ENCODE data around the gene FRMD1. TPM values are rescaled to one million over a fixed set of nuclear protein-coding genes. Genes with fewer than 3 reads are reported as not detected.

Gene FRMD1
- total RNA-seq, 2 donors from 2014 or later: not detected

- peaks cover 49% of the 10 kb centered on the region for H3K27me3 Mint-ChIP-seq (ENCODE audit: insufficient read depth)
- TF ChIP-seq, protein P1, sequence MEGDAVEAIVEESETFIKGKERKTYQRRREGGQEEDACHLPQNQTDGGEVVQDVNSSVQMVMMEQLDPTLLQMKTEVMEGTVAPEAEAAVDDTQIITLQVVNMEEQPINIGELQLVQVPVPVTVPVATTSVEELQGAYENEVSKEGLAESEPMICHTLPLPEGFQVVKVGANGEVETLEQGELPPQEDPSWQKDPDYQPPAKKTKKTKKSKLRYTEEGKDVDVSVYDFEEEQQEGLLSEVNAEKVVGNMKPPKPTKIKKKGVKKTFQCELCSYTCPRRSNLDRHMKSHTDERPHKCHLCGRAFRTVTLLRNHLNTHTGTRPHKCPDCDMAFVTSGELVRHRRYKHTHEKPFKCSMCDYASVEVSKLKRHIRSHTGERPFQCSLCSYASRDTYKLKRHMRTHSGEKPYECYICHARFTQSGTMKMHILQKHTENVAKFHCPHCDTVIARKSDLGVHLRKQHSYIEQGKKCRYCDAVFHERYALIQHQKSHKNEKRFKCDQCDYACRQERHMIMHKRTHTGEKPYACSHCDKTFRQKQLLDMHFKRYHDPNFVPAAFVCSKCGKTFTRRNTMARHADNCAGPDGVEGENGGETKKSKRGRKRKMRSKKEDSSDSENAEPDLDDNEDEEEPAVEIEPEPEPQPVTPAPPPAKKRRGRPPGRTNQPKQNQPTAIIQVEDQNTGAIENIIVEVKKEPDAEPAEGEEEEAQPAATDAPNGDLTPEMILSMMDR (conservative IDR thresholded peaks at IDR 0.05): no peak
- no peak overlapping the region for H3K4me3 Mint-ChIP-seq
- peaks cover 29% of the 10 kb centered on the region for H3K4me1 Mint-ChIP-seq
- Histone ChIP-seq H3K4me1 (ENCODE audit: control insufficient read depth, insufficient read depth, low read length) (peaks cover 11% of the 10 kb centered on the region), H3K27me3 (ENCODE audit: control insufficient read depth, insufficient read depth, low read length, poor library complexity, severe bottlenecking) (peaks cover 21% of the 10 kb centered on the region), H3K27ac (ENCODE audit: low read depth, low read length) (no peak overlapping the region), H3K9ac (ENCODE audit: extremely low read depth, low read length, poor library complexity, severe bottlenecking) (no peak overlapping the region), H3K4me3 (ENCODE audit: low read length) (no peak overlapping the region), H3K9me3 (ENCODE audit: control insufficient read depth, low read length) (peaks cover 7% of the 10 kb centered on the region), H3K36me3 (ENCODE audit: control insufficient read depth, insufficient read depth, low read length) (no peaks in the 10 kb centered on the region)
- peak; percentile 26 for DNase-seq
- H3K9me3 Mint-ChIP-seq: peaks cover 10% of the 10 kb centered on the region
- no peaks in the 10 kb centered on the region for H3K36me3 Mint-ChIP-seq (ENCODE audit: low read depth)
- WGBS, 2 experiments (ENCODE audit: insufficient coverage in 1 of 2, insufficient read length in 1 of 2): 84 to 93% methylated on average over 6 to 7 of the region's 7 CpGs
- H3K27ac Mint-ChIP-seq: no peak overlapping the region
These were observed 45.1 kb upstream of the FRMD1 start for GRCh38 chr6:168124158-168124557.

DNA sequence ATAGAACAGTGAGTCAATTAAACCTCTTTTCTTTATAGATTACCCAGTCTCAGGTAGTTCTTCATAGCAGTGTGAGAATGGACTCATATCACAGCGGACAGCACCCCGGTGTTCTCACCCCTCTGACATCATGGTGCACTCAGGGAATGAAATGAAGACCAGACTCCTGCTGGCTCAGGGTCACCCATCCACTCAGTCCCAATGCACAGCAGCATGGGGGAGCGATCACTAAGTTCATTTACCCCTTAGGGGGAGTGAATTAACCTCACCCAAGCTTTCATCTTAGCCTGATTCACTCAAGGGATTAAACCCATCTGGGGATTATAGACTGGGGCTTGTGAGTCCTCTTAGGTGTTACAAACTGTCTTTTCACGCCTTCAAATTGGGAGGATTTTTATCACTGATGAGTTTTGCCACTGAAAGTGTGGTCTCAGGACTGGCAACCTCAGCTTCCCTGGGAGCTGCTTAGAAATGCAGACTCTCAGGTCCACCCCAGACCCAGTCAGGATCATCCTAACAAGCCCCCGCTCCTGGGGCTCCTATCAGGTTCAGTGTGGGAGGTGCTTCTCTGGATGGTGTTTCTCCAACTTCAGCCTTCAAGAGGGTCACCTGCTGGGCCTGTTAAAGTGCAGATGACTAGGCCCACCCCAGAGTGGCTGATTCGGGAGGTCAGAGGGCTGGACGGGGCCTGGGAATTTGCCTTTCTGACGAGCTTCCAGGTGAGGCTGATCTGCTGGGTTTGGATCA is 44.3 kb upstream of the FRMD1 start:
- H3K27ac ChIP-seq (ENCODE audit: low read depth, low read length): no peak overlapping the region
- Mint-ChIP-seq H3K4me3 (no peak overlapping the region), H3K27me3 (ENCODE audit: insufficient read depth) (peaks cover 45% of the 10 kb centered on the region), H3K9me3 (peaks cover 10% of the 10 kb centered on the region), H3K27ac (peak overlapping the region; percentile 59), H3K36me3 (ENCODE audit: low read depth) (no peaks in the 10 kb centered on the region), H3K4me1 (peaks cover 29% of the 10 kb centered on the region)
- H3K4me1 ChIP-seq (ENCODE audit: control insufficient read depth, insufficient read depth, low read length): peaks cover 11% of the 10 kb centered on the region
- H3K9me3 ChIP-seq (ENCODE audit: control insufficient read depth, low read length): peaks cover 7% of the 10 kb centered on the region
- WGBS, 2 experiments (ENCODE audit: insufficient coverage in 1 of 2, insufficient read length in 1 of 2): 86 to 88% methylated on average over 7 to 8 of the region's 8 CpGs
- DNase-seq: peak; percentile 68
- no peak overlapping the region for H3K4me3 ChIP-seq (ENCODE audit: low read length)
- H3K27me3 ChIP-seq (ENCODE audit: control insufficient read depth, insufficient read depth, low read length, poor library complexity, severe bottlenecking): peaks cover 20% of the 10 kb centered on the region
- TF ChIP-seq, protein P1 (conservative IDR thresholded peaks at IDR 0.05): no peak
- H3K9ac ChIP-seq (ENCODE audit: extremely low read depth, low read length, poor library complexity, severe bottlenecking): no peak overlapping the region
- no peaks in the 10 kb centered on the region for H3K36me3 ChIP-seq (ENCODE audit: control insufficient read depth, insufficient read depth, low read length)

GRCh38 chr6:168122521-168122920 is 43.5 kb upstream of the FRMD1 start:
- Mint-ChIP-seq H3K27ac (no peak overlapping the region), H3K27me3 (ENCODE audit: insufficient read depth) (peaks cover 38% of the 10 kb centered on the region), H3K36me3 (ENCODE audit: low read depth) (no peaks in the 10 kb centered on the region), H3K9me3 (peaks cover 10% of the 10 kb centered on the region), H3K4me3 (no peak overlapping the region), H3K4me1 (peaks cover 29% of the 10 kb centered on the region)
- H3K27ac ChIP-seq (ENCODE audit: low read depth, low read length): no peak overlapping the region
- TF ChIP-seq, protein P1 (conservative IDR thresholded peaks at IDR 0.05): no peak
- no peaks in the 10 kb centered on the region for H3K36me3 ChIP-seq (ENCODE audit: control insufficient read depth, insufficient read depth, low read length)
- peaks cover 11% of the 10 kb centered on the region for H3K4me1 ChIP-seq (ENCODE audit: control insufficient read depth, insufficient read depth, low read length)
- peaks cover 12% of the 10 kb centered on the region for H3K27me3 ChIP-seq (ENCODE audit: control insufficient read depth, insufficient read depth, low read length, poor library complexity, severe bottlenecking)
- H3K9me3 ChIP-seq (ENCODE audit: control insufficient read depth, low read length): peaks cover 7% of the 10 kb centered on the region
- DNase-seq: peak; percentile 30
- no peak overlapping the region for H3K9ac ChIP-seq (ENCODE audit: extremely low read depth, low read length, poor library complexity, severe bottlenecking)
- WGBS, 2 experiments (ENCODE audit: insufficient coverage in 1 of 2, insufficient read length in 1 of 2): 94 to 95% methylated on average over 9 of the region's 9 CpGs
- H3K4me3 ChIP-seq (ENCODE audit: low read length): no peak overlapping the region

Data from endodermal cell (in vitro differentiated cells).